H9 (cell line): Measurements from ENCODE around the gene KCNIP4. TPM values are rescaled to one million over a fixed set of nuclear protein-coding genes. Genes with fewer than 3 reads are reported as not detected.

Source experiments
- DNase-seq: peaks from one replicate; pipeline ENCODE4 v3.0.0-alpha.2; 2017
- H2AFZ ChIP-seq: one replicate; pipeline ENCODE4 v1.6.1; 2013; ENCODE audit warnings: mild to moderate bottlenecking, low read length, control low read depth, moderate library complexity
- H2AK5ac ChIP-seq: 2 replicates; pipeline ENCODE4 v1.6.1; 2013; ENCODE audit warnings: low read length, control low read depth, mixed read lengths; ENCODE audit not compliant: insufficient read length
- H2BK120ac ChIP-seq: one replicate; pipeline ENCODE4 v1.6.1; 2013; ENCODE audit warnings: low read depth, mild to moderate bottlenecking, low read length, control low read depth, inconsistent platforms; ENCODE audit not compliant: poor library complexity, severe bottlenecking
- H2BK12ac ChIP-seq: 2 replicates; pipeline ENCODE4 v1.6.1; 2013; ENCODE audit warnings: low read length, control low read depth, mixed read lengths, low read depth; ENCODE audit not compliant: insufficient read length
- H2BK15ac ChIP-seq: 2 replicates; pipeline ENCODE4 v1.6.1; 2013; ENCODE audit warnings: low read depth, low read length, control low read depth
- H2BK20ac ChIP-seq: one replicate; pipeline ENCODE4 v1.6.1; 2013; ENCODE audit warnings: low read depth, mild to moderate bottlenecking, low read length, control low read depth, inconsistent platforms; ENCODE audit not compliant: poor library complexity, severe bottlenecking
- H2BK5ac ChIP-seq: 2 replicates; pipeline ENCODE4 v1.6.1; 2013; ENCODE audit warnings: low read length, control low read depth, mixed read lengths; ENCODE audit not compliant: insufficient read length
- H3K14ac ChIP-seq: 2 replicates; pipeline ENCODE4 v1.6.1; 2013; ENCODE audit warnings: low read length, control low read depth; ENCODE audit not compliant: insufficient read depth
- H3K18ac ChIP-seq: 2 replicates; pipeline ENCODE4 v1.6.1; 2013; ENCODE audit warnings: low read depth, mild to moderate bottlenecking, mixed read lengths, low read length, control low read depth; ENCODE audit not compliant: insufficient read length
- H3K23ac ChIP-seq: 2 replicates; pipeline ENCODE4 v1.6.1; 2013; ENCODE audit warnings: low read length, control low read depth, mixed read lengths, low read depth; ENCODE audit not compliant: insufficient read length
- H3K23me2 ChIP-seq: 2 replicates; pipeline ENCODE4 v1.6.1; 2013; ENCODE audit warnings: low read depth, mild to moderate bottlenecking, mixed read lengths, low read length, control low read depth; ENCODE audit not compliant: insufficient read length, poor library complexity, severe bottlenecking
- H3K27ac ChIP-seq: 2 replicates; pipeline ENCODE4 v1.5.1; 2013; ENCODE audit warnings: low read length, control low read depth, mixed read lengths, low read depth; ENCODE audit not compliant: insufficient read length
- H3K27me3 ChIP-seq: 2 replicates; pipeline ENCODE4 v1.6.1; 2013; ENCODE audit warnings: low read length, control low read depth, inconsistent platforms; ENCODE audit not compliant: insufficient read depth
- H3K4ac ChIP-seq: 2 replicates; pipeline ENCODE4 v1.6.1; 2013; ENCODE audit warnings: low read depth, mild to moderate bottlenecking, control low read depth, inconsistent platforms, low read length, moderate library complexity
- H3K4me1 ChIP-seq: 2 replicates; pipeline ENCODE4 v1.6.1; 2013; ENCODE audit warnings: low read length, control low read depth, inconsistent platforms; ENCODE audit not compliant: insufficient read depth
- H3K4me2 ChIP-seq: 2 replicates; pipeline ENCODE4 v1.6.1; 2013; ENCODE audit warnings: low read length, control low read depth, mixed read lengths; ENCODE audit not compliant: insufficient read length, insufficient read depth
- H3K56ac ChIP-seq: 2 replicates; pipeline ENCODE4 v1.6.1; 2013; ENCODE audit warnings: low read depth, mild to moderate bottlenecking, mixed read lengths, low read length, control low read depth; ENCODE audit not compliant: insufficient read length
- H3K79me1 ChIP-seq: 2 replicates; pipeline ENCODE4 v1.6.1; 2013; ENCODE audit warnings: low read depth, mild to moderate bottlenecking, moderate library complexity, low read length, control low read depth, inconsistent platforms; ENCODE audit not compliant: insufficient read depth, poor library complexity, severe bottlenecking
- H3K79me2 ChIP-seq: 2 replicates; pipeline ENCODE4 v1.6.1; 2013; ENCODE audit warnings: low read length, control low read depth, inconsistent platforms; ENCODE audit not compliant: insufficient read depth
- H3K9ac ChIP-seq: 2 replicates; pipeline ENCODE4 v1.6.1; 2013; ENCODE audit warnings: low read length, control low read depth, mixed read lengths; ENCODE audit not compliant: insufficient read length; ENCODE audit errors: extremely low read depth
- H3K9me3 ChIP-seq: one replicate; pipeline ENCODE4 v1.6.1; 2013; ENCODE audit warnings: low read depth, low read length, inconsistent platforms; ENCODE audit not compliant: control insufficient read depth
- H3T11ph ChIP-seq: one replicate; pipeline ENCODE4 v1.6.1; 2013; ENCODE audit warnings: mild to moderate bottlenecking, low read length, control low read depth, inconsistent platforms
- H4K20me1 ChIP-seq: one replicate; pipeline ENCODE4 v1.6.1; 2013; ENCODE audit not compliant: control insufficient read depth, insufficient read length, insufficient read depth
- H4K5ac ChIP-seq: 2 replicates; pipeline ENCODE4 v1.6.1; 2013; ENCODE audit warnings: low read depth, mild to moderate bottlenecking, mixed read lengths, low read length, control low read depth; ENCODE audit not compliant: insufficient read length
- H4K8ac ChIP-seq: replicated peaks from 2 replicates; pipeline ENCODE4 v1.6.1; 2013; ENCODE audit warnings: low read length, control low read depth, mixed read lengths, low read depth; ENCODE audit not compliant: insufficient read length
- H4K91ac ChIP-seq: 2 replicates; pipeline ENCODE4 v1.6.1; 2013; ENCODE audit warnings: low read depth, mild to moderate bottlenecking, moderate library complexity, mixed read lengths, low read length, control low read depth; ENCODE audit not compliant: insufficient read length
- H3K27ac Mint-ChIP-seq, 3 experiments: 2 replicates in 2 of 3; 3 replicates in 1 of 3; pipeline ENCODE4 v1.8.0; 2020 to 2021; ENCODE audit warnings: mixed read lengths in 3 of 3, mild to moderate bottlenecking in 1 of 3, moderate library complexity in 1 of 3
- H3K27me3 Mint-ChIP-seq: 2 replicates; pipeline ENCODE4 v1.8.0; 2021; ENCODE audit warnings: low read depth, mild to moderate bottlenecking, moderate library complexity, mixed read lengths
- H3K36me3 Mint-ChIP-seq, 3 experiments: 2 replicates in 2 of 3; 3 replicates in 1 of 3; pipeline ENCODE4 v1.8.0; 2020 to 2021; ENCODE audit warnings: low read depth in 3 of 3, mixed read lengths in 3 of 3; ENCODE audit not compliant: insufficient read depth in 1 of 3
- H3K4me1 Mint-ChIP-seq, 2 experiments: 2 replicates each; pipeline ENCODE4 v1.8.0; 2020; ENCODE audit warnings: mixed read lengths in 2 of 2
- H3K4me3 Mint-ChIP-seq, 2 experiments: 2 replicates in 1 of 2; 3 replicates in 1 of 2; pipeline ENCODE4 v1.8.0; 2020 to 2021; ENCODE audit warnings: mild to moderate bottlenecking in 2 of 2, mixed read lengths in 2 of 2, moderate library complexity in 1 of 2
- H3K9me3 Mint-ChIP-seq, 2 experiments: 2 replicates in 1 of 2; 3 replicates in 1 of 2; pipeline ENCODE4 v1.8.0; 2020; ENCODE audit warnings: mild to moderate bottlenecking in 2 of 2, mixed read lengths in 2 of 2, moderate library complexity in 1 of 2
- CTCF ChIP-seq: fragments of 200-600 bp; sonication (generic); conservative IDR thresholded peaks from 3 replicates; pipeline ENCODE4 v1.8.0; 2021; ENCODE audit warnings: antibody characterized with exemption, mild to moderate bottlenecking
- WGBS: extraction: QIAGEN DNeasy Blood & Tissue Kit; methylation state at CpG from one replicate; pipeline ENCODE4 v1.1.7; 2013; ENCODE audit warnings: missing lambda C conversion rate, low lambda C conversion rate, mixed read lengths; ENCODE audit not compliant: insufficient read length; ENCODE audit errors: extremely low coverage; 5-methylcytosine and 5-hydroxymethylcytosine counted together
- total RNA-seq: library from RNA; stranded (reverse); gene quantifications from 2 replicates; pipeline ENCODE4 v1.2.1, GENCODE V29; 2021

The KCNIP4 gene
- total RNA-seq, 1 experiment from 2014 or later, result not detected

DNA sequence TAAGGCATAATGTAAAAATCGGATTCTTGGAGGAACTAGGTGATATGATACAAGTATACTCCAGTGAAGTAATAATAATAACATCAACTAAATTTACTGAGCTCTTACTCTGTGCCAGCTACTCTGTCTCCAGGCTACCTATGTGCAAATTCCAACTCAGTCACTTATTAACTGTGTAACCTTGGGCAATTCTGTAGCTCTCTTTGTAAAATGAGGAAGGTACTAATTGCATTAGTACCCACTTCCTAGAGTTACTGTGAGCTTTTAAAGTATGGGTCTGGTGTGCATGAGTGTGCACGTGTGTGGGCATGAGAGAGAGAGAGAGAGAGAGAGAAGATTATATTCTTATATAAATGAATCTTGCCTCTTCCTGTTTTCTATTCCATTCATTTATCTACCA, 169.9 kb downstream of the KCNIP4 start:
- Mint-ChIP-seq H3K36me3 (no peaks in the 10 kb centered on the region), H3K9me3 (no peaks in the 10 kb centered on the region; a peak in 1 of 5 replicates), H3K27ac (no peak overlapping the region), H3K27me3 (no peaks in the 10 kb centered on the region), H3K4me3 (no peak overlapping the region), H3K4me1 (no peaks in the 10 kb centered on the region)
- no peak overlapping the region for H4K5ac ChIP-seq
- no peak overlapping the region for H4K8ac ChIP-seq
- no peak overlapping the region for H3K4me2 ChIP-seq
- TF ChIP-seq CTCF, result no peak
- no peak overlapping the region for H4K91ac ChIP-seq
- no peak overlapping the region for H2AFZ ChIP-seq
- no peaks in the 10 kb centered on the region for H3K27me3 ChIP-seq
- H4K20me1 ChIP-seq, result no peaks in the 10 kb centered on the region
- no peaks in the 10 kb centered on the region for H3K4me1 ChIP-seq
- H2BK15ac ChIP-seq, result no peak overlapping the region
- H3K27ac ChIP-seq, result no peak overlapping the region
- WGBS, result no CpG with 5 or more reads among the region's 2 CpGs
- H2BK12ac ChIP-seq, result no peak overlapping the region
- H3K9me3 ChIP-seq, result no peaks in the 10 kb centered on the region
- H3K9ac ChIP-seq, result no peak overlapping the region
- no peak overlapping the region for H3K23ac ChIP-seq
- no peak overlapping the region for H2BK20ac ChIP-seq
- no peak overlapping the region for H2BK120ac ChIP-seq
- no peak overlapping the region for H3K18ac ChIP-seq
- H3K4ac ChIP-seq, result no peak overlapping the region
- H3K56ac ChIP-seq, result no peak overlapping the region
- H2AK5ac ChIP-seq, result no peak overlapping the region
- H3K79me1 ChIP-seq, result no peaks in the 10 kb centered on the region
- H3K79me2 ChIP-seq, result no peaks in the 10 kb centered on the region
- DNase-seq, result no peak
- H3K14ac ChIP-seq, result no peak overlapping the region
- no peaks in the 10 kb centered on the region for H3K23me2 ChIP-seq
- no peak overlapping the region for H3T11ph ChIP-seq
- H2BK5ac ChIP-seq, result no peak overlapping the region
